ENCODE results near the gene NDP.

GRCh38 chrX:43986083-43986482 is 12.9 kb upstream of the NDP start:
- TF ChIP-seq CTCF (conservative IDR thresholded peaks at IDR 0.05 in 1 of 2, IDR thresholded peaks at IDR 0.05 in 1 of 2; ENCODE audit: extremely low read depth in 1 of 2, insufficient read depth in 1 of 2, low read depth in 1 of 2, low read length in 2 of 2) (no peak), EZH2 (IDR thresholded peaks at IDR 0.05; ENCODE audit: borderline replicate concordance, low read length) (no peak)
